HK-2 (cell line): ENCODE results near the gene UNC93A.
"Not testable (repeated sequence)": the region's sequence is repeated elsewhere in the genome, so short reads cannot be mapped to it uniquely, and the experiment has no call there.

Experiments used
- DNase-seq: peaks from one replicate; pipeline ENCODE4 v3.0.0-alpha.2; 2018; ENCODE audit not compliant: unreplicated experiment

Gene UNC93A

GRCh38 chr6:167341038-167341583 lies 50.0 kb downstream of the UNC93A start:
- DNase-seq: no peak

- DNase-seq: no peak
Observed at GRCh38 chr6:167341665-167342655, 50.8 kb downstream of the UNC93A start.

GRCh38 chr6:167342879-167343610 lies 51.9 kb downstream of the UNC93A start:
- no peak for DNase-seq

- no peak for DNase-seq
Observed at GRCh38 chr6:167345348-167345747, 54.2 kb downstream of the UNC93A start.

- DNase-seq: no peak
Observed at GRCh38 chr6:167345960-167346359, 54.8 kb downstream of the UNC93A start.

GRCh38 chr6:167347226-167347625 lies 56.1 kb downstream of the UNC93A start:
- peak; percentile 20 for DNase-seq

- no peak for DNase-seq
Observed at GRCh38 chr6:167349631-167350274, 58.6 kb downstream of the UNC93A start.

GRCh38 chr6:167350275-167350696 lies 59.2 kb downstream of the UNC93A start:
- DNase-seq: no peak

- peak; percentile 77 for DNase-seq
Observed at GRCh38 chr6:167350731-167351655, 59.9 kb downstream of the UNC93A start.

- no peak for DNase-seq
Observed at GRCh38 chr6:167351656-167352345, 60.7 kb downstream of the UNC93A start.

GRCh38 chr6:167356874-167357273 lies 65.8 kb downstream of the UNC93A start:
- no peak for DNase-seq

- not testable (repeated sequence) for DNase-seq
Observed at GRCh38 chr6:167358394-167358793, 67.3 kb downstream of the UNC93A start.

GRCh38 chr6:167361170-167361569 lies 70.1 kb downstream of the UNC93A start:
- DNase-seq: not testable (repeated sequence)
